ENCODE results near the gene BFSP2.
A peak's percentile ranks its signal among the peaks of the same experiment; 100 is the strongest.
"Not testable (repeated sequence)": the region's sequence is repeated elsewhere in the genome, so short reads cannot be mapped to it uniquely, and the experiment has no call there.

BFSP2 gene

GRCh38 chr3:133487920-133488540 lies 88.2 kb downstream of the BFSP2 start:
- no peak for DNase-seq

- DNase-seq: peak; percentile 62
Observed at GRCh38 chr3:133488785-133489367, 89.0 kb downstream of the BFSP2 start.

- DNase-seq: no peak
Observed at GRCh38 chr3:133489466-133490085, 89.7 kb downstream of the BFSP2 start.

- DNase-seq: no peak
Observed at GRCh38 chr3:133490468-133491351, 90.9 kb downstream of the BFSP2 start.

- DNase-seq: no peak
Observed at GRCh38 chr3:133491481-133492059, 91.7 kb downstream of the BFSP2 start.

GRCh38 chr3:133492159-133492741 lies 92.4 kb downstream of the BFSP2 start:
- DNase-seq: no peak

GRCh38 chr3:133494469-133494868 lies 94.6 kb downstream of the BFSP2 start:
- DNase-seq: no peak

GRCh38 chr3:133502542-133502941 lies 102.7 kb downstream of the BFSP2 start:
- DNase-seq: not testable (repeated sequence)

GRCh38 chr3:133503409-133503808 lies 103.6 kb downstream of the BFSP2 start:
- no peak for DNase-seq

- DNase-seq: no peak
Observed at GRCh38 chr3:133504736-133505135, 104.9 kb downstream of the BFSP2 start.

- no peak for DNase-seq
Observed at GRCh38 chr3:133505813-133506212, 106.0 kb downstream of the BFSP2 start.

- DNase-seq: no peak
Observed at GRCh38 chr3:133506215-133506901, 106.5 kb downstream of the BFSP2 start.

- no peak for DNase-seq
Observed at GRCh38 chr3:133509488-133509887, 109.6 kb downstream of the BFSP2 start.

GRCh38 chr3:133512416-133513089 lies 112.7 kb downstream of the BFSP2 start:
- DNase-seq: no peak

GRCh38 chr3:133514418-133514817 lies 114.6 kb downstream of the BFSP2 start:
- DNase-seq: no peak

GRCh38 chr3:133515127-133515526 lies 115.3 kb downstream of the BFSP2 start:
- DNase-seq: no peak

GRCh38 chr3:133520286-133520685 lies 120.4 kb downstream of the BFSP2 start:
- no peak for DNase-seq

- not testable (repeated sequence) for DNase-seq
Observed at GRCh38 chr3:133520938-133521337, 121.1 kb downstream of the BFSP2 start.

- DNase-seq: no peak
Observed at GRCh38 chr3:133521946-133522345, 122.1 kb downstream of the BFSP2 start.

GRCh38 chr3:133523758-133524157 lies 123.9 kb downstream of the BFSP2 start:
- not testable (repeated sequence) for DNase-seq
